ENCODE data around the gene TTC7B.

GRCh38 chr14:90532826-90533525, 283.3 kb downstream of the TTC7B start:
- TF ChIP-seq, protein P1, sequence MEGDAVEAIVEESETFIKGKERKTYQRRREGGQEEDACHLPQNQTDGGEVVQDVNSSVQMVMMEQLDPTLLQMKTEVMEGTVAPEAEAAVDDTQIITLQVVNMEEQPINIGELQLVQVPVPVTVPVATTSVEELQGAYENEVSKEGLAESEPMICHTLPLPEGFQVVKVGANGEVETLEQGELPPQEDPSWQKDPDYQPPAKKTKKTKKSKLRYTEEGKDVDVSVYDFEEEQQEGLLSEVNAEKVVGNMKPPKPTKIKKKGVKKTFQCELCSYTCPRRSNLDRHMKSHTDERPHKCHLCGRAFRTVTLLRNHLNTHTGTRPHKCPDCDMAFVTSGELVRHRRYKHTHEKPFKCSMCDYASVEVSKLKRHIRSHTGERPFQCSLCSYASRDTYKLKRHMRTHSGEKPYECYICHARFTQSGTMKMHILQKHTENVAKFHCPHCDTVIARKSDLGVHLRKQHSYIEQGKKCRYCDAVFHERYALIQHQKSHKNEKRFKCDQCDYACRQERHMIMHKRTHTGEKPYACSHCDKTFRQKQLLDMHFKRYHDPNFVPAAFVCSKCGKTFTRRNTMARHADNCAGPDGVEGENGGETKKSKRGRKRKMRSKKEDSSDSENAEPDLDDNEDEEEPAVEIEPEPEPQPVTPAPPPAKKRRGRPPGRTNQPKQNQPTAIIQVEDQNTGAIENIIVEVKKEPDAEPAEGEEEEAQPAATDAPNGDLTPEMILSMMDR (optimal IDR thresholded peaks at IDR 0.05 in 1 of 3, IDR thresholded peaks at IDR 0.05 in 1 of 3, conservative IDR thresholded peaks at IDR 0.05 in 1 of 3; ENCODE audit: extremely low read depth in 1 of 3, insufficient read depth in 2 of 3, low read length in 3 of 3): no peak
- TF ChIP-seq EZH2 (IDR thresholded peaks at IDR 0.05; ENCODE audit: low read length): no peak

Data from keratinocyte (primary cell).